HEK293T (cell line): Measurements from ENCODE around the gene GPATCH2.

ENCODE experiments used
- BHLHE40 ChIP-seq: fragments of 450-650 bp; IDR thresholded peaks from 2 replicates; pipeline ENCODE4 v1.6.1; 2016; ENCODE audit warnings: mild to moderate bottlenecking, moderate library complexity, borderline replicate concordance
- CTBP1 ChIP-seq: fragments of 450-650 bp; IDR thresholded peaks from 2 replicates; pipeline ENCODE4 v1.6.1; 2016; ENCODE audit warnings: borderline replicate concordance
- ELF4 ChIP-seq: fragments of 450-650 bp; IDR thresholded peaks from 2 replicates; pipeline ENCODE4 v1.6.1; 2017; ENCODE audit warnings: antibody characterized with exemption
- FOXA1 ChIP-seq: fragments of 450-650 bp; IDR thresholded peaks from 2 replicates; pipeline ENCODE4 v1.6.1; 2016; ENCODE audit warnings: mild to moderate bottlenecking
- FOXK2 ChIP-seq: fragments of 450-650 bp; IDR thresholded peaks from 2 replicates; pipeline ENCODE4 v1.6.1; 2016; ENCODE audit warnings: mild to moderate bottlenecking
- FOXM1 ChIP-seq: fragments of 450-650 bp; IDR thresholded peaks from 2 replicates; pipeline ENCODE4 v1.6.1; 2017; ENCODE audit warnings: mild to moderate bottlenecking, borderline replicate concordance
- HDGF ChIP-seq: fragments of 450-650 bp; IDR thresholded peaks from 2 replicates; pipeline ENCODE4 v1.6.1; 2017; ENCODE audit warnings: antibody characterized with exemption, borderline replicate concordance
- NFRKB ChIP-seq: fragments of 450-650 bp; IDR thresholded peaks from 2 replicates; pipeline ENCODE4 v1.6.1; 2016; ENCODE audit warnings: mild to moderate bottlenecking, moderate library complexity
- PKNOX1 ChIP-seq: fragments of 450-650 bp; IDR thresholded peaks from 2 replicates; pipeline ENCODE4 v1.6.1; 2016
- SP1 ChIP-seq: fragments of 450-650 bp; IDR thresholded peaks from 2 replicates; pipeline ENCODE4 v1.6.1; 2017
- SUZ12 ChIP-seq: fragments of 450-650 bp; IDR thresholded peaks from 2 replicates; pipeline ENCODE4 v1.6.1; 2016; ENCODE audit warnings: mild to moderate bottlenecking
- TARDBP ChIP-seq: fragments of 450-650 bp; IDR thresholded peaks from 2 replicates; pipeline ENCODE4 v1.6.1; 2016
- ZNF384 ChIP-seq: fragments of 450-650 bp; IDR thresholded peaks from 2 replicates; pipeline ENCODE4 v1.6.1; 2016

GRCh38 chr1:217493290-217493689, 137.6 kb downstream of the GPATCH2 start:
- TF ChIP-seq HDGF (no peak), FOXK2 (no peak), SP1 (no peak), CTBP1 (no peak), FOXM1 (no peak), ELF4 (no peak), NFRKB (no peak), TARDBP (no peak), SUZ12 (no peak), PKNOX1 (no peak), FOXA1 (no peak), ZNF384 (no peak), BHLHE40 (no peak)
